K562 (cell line): ENCODE results near the gene ACTA2. TPM values are rescaled to one million over a fixed set of nuclear protein-coding genes. Genes with fewer than 3 reads are reported as not detected.

Experiments used
- ATAC-seq: fragments of 200-7000 bp; cut with Tn5 transposase; 3 replicates; pipeline ENCODE4 v1.9.1; 2020; ENCODE audit warnings: moderate library complexity
- BruUV-seq: library from RNA; stranded (reverse); fragments of 400-500 nt; replicated peaks from 2 replicates; lab custom pipeline; 2021; lab: Mats Ljungman, UMichigan
- CTCF ChIA-PET: fragments of 300-600 bp; formaldehyde crosslinking; extraction: SDS; loops from one replicate; lab custom pipeline; 2021; ENCODE audit warnings: low intra/inter-chr PET ratio; lab: Yijun Ruan, JAX
- POLR2A ChIA-PET: fragments of 300-600, 350-650 bp; sonication (Branson Sonifier 250); formaldehyde crosslinking; extraction: SDS; loops from one replicate; lab custom pipeline; 2021; ENCODE audit warnings: antibody characterized with exemption, inconsistent platforms; lab: Yijun Ruan, JAX
- DNase-seq, 4 experiments: peaks; one replicate each; pipeline versions ENCODE4 v3.0.0 to v3.0.0-alpha.2; 2011 to 2018; ENCODE audit warnings: low spot score in 3 of 4, mixed read lengths in 3 of 4; ENCODE audit errors: extremely low read depth in 1 of 4
- FAIRE-seq: peaks from 2 replicates; lab custom pipeline; 2011; peaks lifted over from hg19 to GRCh38; lab: Jason Lieb, UNC
- H2AFZ ChIP-seq: 2 replicates; pipeline ENCODE4 v1.6.0; 2011; ENCODE audit warnings: low read depth, low read length, control low read depth, inconsistent platforms
- H3K27ac ChIP-seq: fragments of 200-600 bp; 3 replicates; pipeline ENCODE4 v1.8.0; 2011; ENCODE audit warnings: low read depth, mild to moderate bottlenecking, control low read depth, inconsistent platforms, low read length, moderate library complexity, mixed read lengths; ENCODE audit errors: extremely low read depth
- H3K27me3 ChIP-seq, 2 experiments: fragments of 300-600 bp in 1 of 2; 2 replicates in 1 of 2; 3 replicates in 1 of 2; pipeline versions ENCODE4 v1.6.0 to v1.8.0; 2011; ENCODE audit warnings: inconsistent platforms in 2 of 2, low read length in 2 of 2, mild to moderate bottlenecking in 1 of 2, mixed read lengths in 1 of 2, moderate library complexity in 1 of 2; ENCODE audit not compliant: control insufficient read depth in 2 of 2, insufficient read depth in 2 of 2
- H3K36me3 ChIP-seq: fragments of 300-600 bp; 3 replicates; pipeline ENCODE4 v1.8.0; 2011; ENCODE audit warnings: mild to moderate bottlenecking, low read length, inconsistent platforms; ENCODE audit not compliant: control insufficient read depth, insufficient read depth
- H3K4me1 ChIP-seq, 2 experiments: fragments of 200-600 bp in 1 of 2; replicated peaks in 1 of 2; 2 replicates in 1 of 2; 3 replicates in 1 of 2; pipeline versions ENCODE4 v1.5.1 to v1.8.0; 2011; ENCODE audit warnings: inconsistent platforms in 2 of 2, low read length in 2 of 2, mild to moderate bottlenecking in 1 of 2, mixed read lengths in 1 of 2, moderate library complexity in 1 of 2; ENCODE audit not compliant: control insufficient read depth in 2 of 2, insufficient read depth in 2 of 2
- H3K4me2 ChIP-seq: 2 replicates; pipeline ENCODE4 v1.6.1; 2011; ENCODE audit warnings: low read length, control low read depth, inconsistent platforms, mixed read lengths; ENCODE audit not compliant: insufficient read depth
- H3K4me3 ChIP-seq: fragments of 200-600 bp; sonication (generic), shearing (Covaris generic); 2 replicates; pipeline ENCODE4 v1.5.1; 2016; ENCODE audit warnings: control low read depth, inconsistent platforms
- H3K79me2 ChIP-seq: fragments of 200-600 bp; 3 replicates; pipeline ENCODE4 v1.8.0; 2011; ENCODE audit warnings: low read length, inconsistent platforms; ENCODE audit not compliant: control insufficient read depth, insufficient read depth
- H3K9ac ChIP-seq, 2 experiments: 2 replicates each; pipeline versions ENCODE4 v1.6.0 to v1.6.1; 2011; ENCODE audit warnings: low read depth in 2 of 2, low read length in 2 of 2, control low read depth in 1 of 2, inconsistent platforms in 1 of 2, mild to moderate bottlenecking in 1 of 2, mixed read lengths in 1 of 2; ENCODE audit not compliant: insufficient read depth in 1 of 2
- H3K9me1 ChIP-seq: one replicate; pipeline ENCODE4 v1.6.0; 2011; ENCODE audit warnings: inconsistent platforms, mild to moderate bottlenecking, low read length, moderate library complexity; ENCODE audit not compliant: control insufficient read depth, insufficient read depth
- H3K9me3 ChIP-seq: replicated peaks from 2 replicates; pipeline ENCODE4 v1.5.1; 2011; ENCODE audit warnings: low read depth, low read length, inconsistent platforms; ENCODE audit not compliant: control insufficient read depth, insufficient read depth
- H4K20me1 ChIP-seq: replicated peaks from 2 replicates; pipeline ENCODE4 v1.6.1; 2011; ENCODE audit warnings: low read length, inconsistent platforms, mixed read lengths; ENCODE audit not compliant: control insufficient read depth, insufficient read depth
- CREM ChIP-seq: IDR thresholded peaks from 2 replicates; pipeline ENCODE4 v1.6.1; 2014; ENCODE audit warnings: antibody characterized with exemption, low read depth
- EP300 ChIP-seq: IDR thresholded peaks from 2 replicates; pipeline ENCODE4 v1.6.1; 2012; ENCODE audit warnings: low read length, improper control_type of control experiment
- EWSR1 ChIP-seq: fragments of 450-650 bp; IDR thresholded peaks from 2 replicates; pipeline ENCODE4 v1.6.1; 2018; ENCODE audit warnings: borderline replicate concordance, mild to moderate bottlenecking, low read depth, moderate library complexity; ENCODE audit not compliant: partially characterized antibody
- EZH2 ChIP-seq: IDR thresholded peaks from 2 replicates; pipeline ENCODE4 v1.6.1; 2012; ENCODE audit warnings: low read depth, mild to moderate bottlenecking, inconsistent platforms, low read length, borderline replicate concordance
- MTF1 ChIP-seq: fragments of 250-450 bp; sonication (Bioruptor Pico); IDR thresholded peaks from 2 replicates; pipeline ENCODE4 v1.9.0; 2021; ENCODE audit warnings: moderate library complexity, mild to moderate bottlenecking, inconsistent platforms, borderline replicate concordance
- MYNN ChIP-seq, 2 experiments: sonication (generic); formaldehyde crosslinking in 1 of 2; IDR thresholded peaks; 2 replicates each; pipeline versions ENCODE4 v1.5.0 to v1.6.1; 2016 to 2020; ENCODE audit warnings: antibody characterized with exemption in 1 of 2, missing genetic modification reagents in 1 of 2
- NRF1 ChIP-seq, 2 experiments: fragments of 450-650 bp; IDR thresholded peaks in 1 of 2; conservative IDR thresholded peaks in 1 of 2; 2 replicates each; pipeline ENCODE4 v1.6.1; 2014; ENCODE audit warnings: mild to moderate bottlenecking in 2 of 2
- PHB ChIP-seq: fragments of 250-450 bp; sonication (Bioruptor Pico); IDR thresholded peaks from 2 replicates; pipeline ENCODE4 v1.5.0; 2021
- PML ChIP-seq: IDR thresholded peaks from 2 replicates; pipeline ENCODE4 v1.6.1; 2012; ENCODE audit warnings: low read length, inconsistent platforms
- SAFB2 ChIP-seq: fragments of 200-400 bp; formaldehyde crosslinking; IDR thresholded peaks from 2 replicates; pipeline ENCODE4 v1.6.1; 2018; ENCODE audit warnings: borderline replicate concordance, low read length, low read depth, moderate library complexity; ENCODE audit not compliant: severe bottlenecking
- SIX5 ChIP-seq, 2 experiments: IDR thresholded peaks; 2 replicates each; pipeline ENCODE4 v1.6.1; 2011; ENCODE audit warnings: low read length in 2 of 2, borderline replicate concordance in 1 of 2, low read depth in 1 of 2, mild to moderate bottlenecking in 1 of 2, moderate library complexity in 1 of 2; ENCODE audit not compliant: insufficient read depth in 1 of 2
- ZNF197 ChIP-seq: fragments of 200-800 bp; sonication (Bioruptor generic); IDR thresholded peaks from 2 replicates; pipeline ENCODE4 v1.6.1; 2016; ENCODE audit warnings: low read depth, missing genetic modification characterization, missing compliant biosample characterization
- ZNF239 ChIP-seq: fragments of 250-450 bp; sonication (Bioruptor Pico); IDR thresholded peaks from 2 replicates; pipeline ENCODE4 v1.4.0; 2020; ENCODE audit warnings: mild to moderate bottlenecking
- ZNF24 ChIP-seq: fragments of 450-650 bp; IDR thresholded peaks from 2 replicates; pipeline ENCODE4 v1.6.1; 2016
- ZNF561 ChIP-seq: fragments of 450-650 bp; formaldehyde crosslinking; conservative IDR thresholded peaks from 2 replicates; pipeline ENCODE4 v1.4.0; 2020; ENCODE audit warnings: mild to moderate bottlenecking, moderate library complexity
- ZSCAN32 ChIP-seq: fragments of 450-650 bp; formaldehyde crosslinking; IDR thresholded peaks from 2 replicates; pipeline ENCODE4 v1.4.0; 2020; ENCODE audit warnings: mild to moderate bottlenecking, moderate library complexity
- WGBS: fragments of 100-300 bp; shearing (Covaris generic); methylation state at CpG from one replicate; pipeline ENCODE4 v1.1.6; 2016; ENCODE audit warnings: low coverage, mixed read lengths; ENCODE audit not compliant: insufficient coverage; ENCODE audit errors: missing lambda C conversion rate; 5-methylcytosine and 5-hydroxymethylcytosine counted together
- in situ Hi-C: fragments of 300-500 bp; cut with MboI; formaldehyde crosslinking; loops from 4 replicates; pipeline ENCODE4 v1.15.0; 2018; ENCODE audit warnings: inconsistent platforms, mixed read lengths
- intact Hi-C: fragments of 100-400 bp; cut with micrococcal nuclease; formaldehyde crosslinking; loops from 2 replicates; pipeline ENCODE4 v1.14.2; 2022
- polyA plus RNA-seq, 8 experiments: library from polyadenylated mRNA; depleted of rRNA in 4 of 8; stranded (reverse) in 5 of 8; unstranded in 3 of 8; fragments of >200 nt; fragmentation: Nextera tagmentation in 2 of 8; fragmentation: Illumina TruSeq in 1 of 8; extraction: Ambion mirVana in 2 of 8; extraction: Trizol in 1 of 8; gene quantifications; 2 replicates each; pipeline versions ENCODE4 v1.2.1 to v1.2.3, GENCODE V29; 2011 to 2014; ENCODE audit warnings: inconsistent platforms in 1 of 8, missing spikeins in 1 of 8
- total RNA-seq, 7 experiments: library from RNA; depleted of rRNA in 6 of 7; stranded (reverse); fragments of >200 nt in 6 of 7; fragmentation: Illumina TruSeq in 2 of 7; extraction: Trizol in 2 of 7; gene quantifications; 2 replicates each; pipeline versions ENCODE4 v1.2.1 to v1.2.3, GENCODE V29; 2011 to 2021; ENCODE audit warnings: low replicate concordance in 1 of 7
- TF ChIP-seq, protein P1 (sequence below): sonication (generic); formaldehyde crosslinking; IDR thresholded peaks from 2 replicates; pipeline ENCODE4 v1.8.0; 2022; ENCODE audit warnings: mild to moderate bottlenecking, missing genetic modification reagents
- TF ChIP-seq, protein P2 (sequence below): fragments of 450-650 bp; formaldehyde crosslinking; IDR thresholded peaks from 2 replicates; pipeline ENCODE4 v1.4.0; 2020; ENCODE audit warnings: mild to moderate bottlenecking, moderate library complexity
- TF ChIP-seq, protein P3 (sequence below), 2 experiments: fragments of 450-650 bp; IDR thresholded peaks; 2 replicates each; pipeline ENCODE4 v1.6.1; 2016

Gene ACTA2
- total and polyA plus RNA-seq, 9 of the 15 experiments (the other 6 are each of a cell fraction or from before 2014, with no cell fraction given) = 0.15 to 1.0 (median 0.38) TPM; not detected in 3

DNA sequence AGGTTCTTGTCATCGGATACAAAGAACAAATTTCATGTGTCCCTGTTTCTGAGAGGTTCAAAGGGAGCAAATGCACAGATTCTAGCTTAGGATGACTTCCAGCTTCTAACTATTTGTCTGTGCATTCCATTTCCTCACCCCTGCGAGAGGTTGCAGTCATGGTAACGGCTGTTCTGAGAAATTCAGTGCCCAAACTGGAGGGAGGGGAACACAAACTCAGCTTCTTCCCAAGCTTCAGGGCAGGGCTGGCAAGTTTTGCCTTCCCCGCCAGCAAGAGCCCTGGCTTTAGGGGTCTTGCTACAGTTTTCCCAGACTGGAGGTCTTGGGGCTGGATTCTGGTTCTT is 49.1 kb upstream of the ACTA2 start:
- Histone ChIP-seq H3K4me3 (no peak overlapping the region), H3K27me3 (no peaks in the 10 kb centered on the region), H3K9me1 (no peaks in the 10 kb centered on the region), H3K36me3 (no peaks in the 10 kb centered on the region), H4K20me1 (no peaks in the 10 kb centered on the region), H2AFZ (no peak overlapping the region), H3K9ac (no peak overlapping the region), H3K27ac (no peak overlapping the region), H3K79me2 (no peaks in the 10 kb centered on the region), H3K9me3 (no peaks in the 10 kb centered on the region), H3K4me2 (no peak overlapping the region), H3K4me1 (no peaks in the 10 kb centered on the region)
- no TSS peak for BruUV-seq
- POLR2A ChIA-PET = no interaction called here
- no peak for DNase-seq
- 0% methylated on average over 4 of the region's 4 CpGs for WGBS
- intact Hi-C loops = no loop called here
- CTCF ChIA-PET = no interaction called here
- no peak for ATAC-seq
- in situ Hi-C loops = no loop called here
- FAIRE-seq = no peak
- TF ChIP-seq EP300 = no peak
- no peak for TF ChIP-seq SIX5 (IDR thresholded peaks at IDR 0.05; ENCODE audit: borderline replicate concordance in 1 of 2, insufficient read depth in 1 of 2, low read depth in 1 of 2, low read length in 2 of 2)
- no peak for TF ChIP-seq ZNF561
- no peak for TF ChIP-seq SAFB2
- no peak for TF ChIP-seq EWSR1
- no peak for TF ChIP-seq ZNF24
- no peak for TF ChIP-seq MYNN (IDR thresholded peaks at IDR 0.05)
- TF ChIP-seq MYNN (CRISPR knock-in tag; IDR thresholded peaks at IDR 0.05) = no peak
- no peak for TF ChIP-seq CREM
- TF ChIP-seq, protein P1, sequence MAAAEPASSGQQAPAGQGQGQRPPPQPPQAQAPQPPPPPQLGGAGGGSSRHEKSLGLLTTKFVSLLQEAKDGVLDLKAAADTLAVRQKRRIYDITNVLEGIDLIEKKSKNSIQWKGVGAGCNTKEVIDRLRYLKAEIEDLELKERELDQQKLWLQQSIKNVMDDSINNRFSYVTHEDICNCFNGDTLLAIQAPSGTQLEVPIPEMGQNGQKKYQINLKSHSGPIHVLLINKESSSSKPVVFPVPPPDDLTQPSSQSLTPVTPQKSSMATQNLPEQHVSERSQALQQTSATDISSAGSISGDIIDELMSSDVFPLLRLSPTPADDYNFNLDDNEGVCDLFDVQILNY (CRISPR knock-in tag) = no peak
- TF ChIP-seq EZH2 = no peak
- no peak for TF ChIP-seq PML
- no peak for TF ChIP-seq PHB (CRISPR knock-in tag)
- TF ChIP-seq, protein P2, sequence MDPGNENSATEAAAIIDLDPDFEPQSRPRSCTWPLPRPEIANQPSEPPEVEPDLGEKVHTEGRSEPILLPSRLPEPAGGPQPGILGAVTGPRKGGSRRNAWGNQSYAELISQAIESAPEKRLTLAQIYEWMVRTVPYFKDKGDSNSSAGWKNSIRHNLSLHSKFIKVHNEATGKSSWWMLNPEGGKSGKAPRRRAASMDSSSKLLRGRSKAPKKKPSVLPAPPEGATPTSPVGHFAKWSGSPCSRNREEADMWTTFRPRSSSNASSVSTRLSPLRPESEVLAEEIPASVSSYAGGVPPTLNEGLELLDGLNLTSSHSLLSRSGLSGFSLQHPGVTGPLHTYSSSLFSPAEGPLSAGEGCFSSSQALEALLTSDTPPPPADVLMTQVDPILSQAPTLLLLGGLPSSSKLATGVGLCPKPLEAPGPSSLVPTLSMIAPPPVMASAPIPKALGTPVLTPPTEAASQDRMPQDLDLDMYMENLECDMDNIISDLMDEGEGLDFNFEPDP (CRISPR knock-in tag) = no peak
- TF ChIP-seq, protein P3, sequence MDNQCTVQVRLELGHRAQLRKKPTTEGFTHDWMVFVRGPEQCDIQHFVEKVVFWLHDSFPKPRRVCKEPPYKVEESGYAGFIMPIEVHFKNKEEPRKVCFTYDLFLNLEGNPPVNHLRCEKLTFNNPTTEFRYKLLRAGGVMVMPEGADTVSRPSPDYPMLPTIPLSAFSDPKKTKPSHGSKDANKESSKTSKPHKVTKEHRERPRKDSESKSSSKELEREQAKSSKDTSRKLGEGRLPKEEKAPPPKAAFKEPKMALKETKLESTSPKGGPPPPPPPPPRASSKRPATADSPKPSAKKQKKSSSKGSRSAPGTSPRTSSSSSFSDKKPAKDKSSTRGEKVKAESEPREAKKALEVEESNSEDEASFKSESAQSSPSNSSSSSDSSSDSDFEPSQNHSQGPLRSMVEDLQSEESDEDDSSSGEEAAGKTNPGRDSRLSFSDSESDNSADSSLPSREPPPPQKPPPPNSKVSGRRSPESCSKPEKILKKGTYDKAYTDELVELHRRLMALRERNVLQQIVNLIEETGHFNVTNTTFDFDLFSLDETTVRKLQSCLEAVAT (IDR thresholded peaks at IDR 0.05) = no peak
- TF ChIP-seq ZNF197 (CRISPR knock-in tag) = no peak
- TF ChIP-seq ZNF239 (CRISPR knock-in tag) = no peak
- TF ChIP-seq MTF1 (CRISPR knock-in tag) = no peak
- TF ChIP-seq ZSCAN32 = no peak
- TF ChIP-seq NRF1 (conservative IDR thresholded peaks at IDR 0.05 in 1 of 2, IDR thresholded peaks at IDR 0.05 in 1 of 2) = no peak
